Stimulated activated CD4-positive, alpha-beta T cell treated with anti-CD3 and anti-CD28 coated beads, Interleukin-12 subunit alpha, Interleukin-12 subunit beta, amount 100 ng/mL, for 4 hours (primary cell): ENCODE results near the gene EBF3.
A peak's percentile ranks its signal among the peaks of the same experiment; 100 is the strongest.

Experiments
- DNase-seq: peaks from one replicate; pipeline ENCODE4 v3.0.0-alpha.2; 2020

The EBF3 gene, protein sequence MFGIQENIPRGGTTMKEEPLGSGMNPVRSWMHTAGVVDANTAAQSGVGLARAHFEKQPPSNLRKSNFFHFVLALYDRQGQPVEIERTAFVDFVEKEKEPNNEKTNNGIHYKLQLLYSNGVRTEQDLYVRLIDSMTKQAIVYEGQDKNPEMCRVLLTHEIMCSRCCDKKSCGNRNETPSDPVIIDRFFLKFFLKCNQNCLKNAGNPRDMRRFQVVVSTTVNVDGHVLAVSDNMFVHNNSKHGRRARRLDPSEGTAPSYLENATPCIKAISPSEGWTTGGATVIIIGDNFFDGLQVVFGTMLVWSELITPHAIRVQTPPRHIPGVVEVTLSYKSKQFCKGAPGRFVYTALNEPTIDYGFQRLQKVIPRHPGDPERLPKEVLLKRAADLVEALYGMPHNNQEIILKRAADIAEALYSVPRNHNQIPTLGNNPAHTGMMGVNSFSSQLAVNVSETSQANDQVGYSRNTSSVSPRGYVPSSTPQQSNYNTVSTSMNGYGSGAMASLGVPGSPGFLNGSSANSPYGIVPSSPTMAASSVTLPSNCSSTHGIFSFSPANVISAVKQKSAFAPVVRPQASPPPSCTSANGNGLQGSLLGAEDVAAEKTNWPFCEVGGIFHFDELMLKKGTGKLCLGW

DNA sequence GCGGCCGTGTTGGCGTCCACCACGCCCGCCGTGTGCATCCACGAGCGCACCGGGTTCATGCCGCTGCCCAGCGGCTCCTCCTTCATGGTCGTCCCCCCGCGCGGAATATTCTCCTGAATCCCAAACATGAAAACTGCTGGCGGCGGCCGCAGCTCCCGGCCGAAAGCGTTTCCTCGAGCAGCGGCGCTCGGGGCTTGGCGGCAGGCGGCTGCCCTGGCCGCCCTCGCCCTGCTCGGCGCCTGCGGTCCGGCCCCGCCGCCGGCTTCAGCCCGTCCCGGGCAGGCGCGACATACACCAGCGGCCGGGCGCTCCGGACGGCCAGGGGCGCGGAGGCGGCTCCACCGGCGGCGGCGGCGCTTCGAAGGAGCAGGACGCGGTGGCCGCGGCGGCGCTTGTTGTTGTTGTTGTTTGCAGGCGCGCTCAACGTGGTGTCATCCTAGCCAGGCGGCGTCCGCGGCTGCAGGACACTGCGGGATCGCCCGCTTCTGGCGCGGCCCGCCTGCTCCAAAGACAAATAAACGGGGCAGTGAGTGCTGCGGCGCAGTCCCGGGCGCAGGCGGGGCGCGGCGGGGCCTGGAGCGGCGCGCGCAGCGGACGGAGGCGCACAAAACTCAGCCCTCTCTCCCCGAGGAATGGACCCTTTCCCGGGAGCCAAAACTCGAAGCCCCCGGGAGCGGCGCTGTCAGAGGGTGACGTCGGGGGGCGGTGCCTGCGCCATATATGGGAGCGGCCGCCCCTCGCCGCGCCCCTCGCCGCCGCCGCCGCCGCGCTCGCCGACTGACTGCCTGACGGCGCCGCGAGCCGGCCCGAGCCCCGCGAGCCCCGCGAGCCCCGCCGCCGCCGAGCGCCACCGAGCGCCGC, at the start of gene EBF3:
EBF3 (minus strand) TSS at position 634 of the 861 bp plus-strand sequence; CDS start at position 128, 506 bp downstream.
- peak; percentile 54 for DNase-seq

DNA sequence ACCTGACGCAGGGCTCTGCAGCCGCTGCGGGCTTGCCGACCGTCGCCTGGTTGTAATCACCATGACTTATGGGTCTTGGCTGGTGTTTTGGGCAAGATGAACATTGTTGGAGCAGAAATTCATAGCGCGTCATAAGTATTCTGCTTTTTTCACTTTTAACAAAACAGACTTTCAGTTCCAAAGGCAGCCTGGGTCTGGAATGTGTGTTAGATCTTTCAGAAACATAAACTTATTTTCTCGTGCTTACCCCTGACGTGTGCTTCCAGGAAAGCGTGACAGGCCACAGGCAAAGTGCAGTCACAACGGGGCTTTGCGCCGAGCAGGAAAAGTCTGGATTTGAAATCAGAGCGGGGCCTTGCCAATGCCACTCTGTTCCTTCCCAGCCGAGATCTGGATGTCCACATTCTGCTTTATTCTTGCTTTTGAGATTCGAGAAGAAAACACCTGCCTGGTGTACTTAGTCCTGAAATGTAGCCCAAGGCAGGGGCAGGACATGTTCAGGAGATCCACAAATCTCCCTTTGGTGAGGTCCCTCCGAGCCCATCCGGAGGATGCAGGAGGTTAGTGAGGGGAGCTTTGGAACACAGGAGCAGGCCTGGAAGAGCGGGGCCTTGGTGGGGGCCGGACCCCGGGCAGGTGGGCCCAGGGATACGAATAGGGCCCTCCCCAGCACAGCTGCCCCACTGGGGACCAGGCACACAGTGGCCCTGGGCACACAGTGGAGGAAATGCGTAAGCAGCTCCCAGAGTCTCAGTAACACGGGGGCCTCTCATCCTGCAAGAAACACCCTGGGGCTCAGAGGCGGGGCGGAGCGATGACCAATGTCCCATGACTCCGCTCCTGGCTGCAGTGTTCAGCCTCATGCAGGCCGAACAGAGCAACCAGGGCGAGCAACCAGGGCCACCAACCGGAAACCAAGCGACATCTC, 49.5 kb upstream of the EBF3 start:
- DNase-seq: no peak

DNA sequence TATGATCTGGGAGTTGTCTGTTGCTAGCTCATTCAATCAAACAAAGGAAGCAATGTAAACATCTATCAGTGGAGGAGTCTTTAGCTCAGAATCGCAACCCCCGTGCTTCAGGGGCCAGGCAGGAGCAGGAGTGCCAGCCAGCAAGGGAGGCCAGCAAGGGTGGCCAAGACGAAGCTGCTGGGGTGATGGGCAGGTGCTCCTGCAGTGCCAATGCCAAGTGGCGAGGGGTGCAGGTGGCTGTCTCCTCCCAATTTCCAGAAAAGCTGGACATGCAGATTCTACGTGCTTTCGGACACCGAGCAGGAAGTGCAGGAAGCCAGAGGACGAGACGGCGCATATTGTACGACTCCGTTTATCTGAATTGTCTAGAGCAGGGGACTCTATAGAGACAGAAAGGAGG, 48.1 kb upstream of the EBF3 start:
- no peak for DNase-seq

DNA sequence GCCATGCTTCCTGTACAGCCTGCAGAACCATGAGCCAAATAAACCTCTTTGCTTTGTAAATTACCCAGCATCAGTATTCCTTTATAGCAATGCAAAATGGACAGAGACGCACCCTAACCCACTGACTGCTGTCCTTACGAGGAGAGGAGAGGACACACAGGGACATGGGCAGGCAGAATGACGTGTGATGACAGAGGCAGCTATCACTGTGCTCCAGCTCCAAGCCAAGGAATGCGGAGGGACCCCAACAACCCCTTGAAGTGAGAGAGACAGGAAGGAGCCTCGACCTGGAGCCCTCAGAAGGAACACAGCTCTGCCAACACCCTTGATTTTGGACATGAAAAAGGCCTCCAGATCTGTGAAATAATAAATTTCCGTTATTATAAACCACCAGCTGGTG, 46.6 kb upstream of the EBF3 start:
- no peak for DNase-seq

DNA sequence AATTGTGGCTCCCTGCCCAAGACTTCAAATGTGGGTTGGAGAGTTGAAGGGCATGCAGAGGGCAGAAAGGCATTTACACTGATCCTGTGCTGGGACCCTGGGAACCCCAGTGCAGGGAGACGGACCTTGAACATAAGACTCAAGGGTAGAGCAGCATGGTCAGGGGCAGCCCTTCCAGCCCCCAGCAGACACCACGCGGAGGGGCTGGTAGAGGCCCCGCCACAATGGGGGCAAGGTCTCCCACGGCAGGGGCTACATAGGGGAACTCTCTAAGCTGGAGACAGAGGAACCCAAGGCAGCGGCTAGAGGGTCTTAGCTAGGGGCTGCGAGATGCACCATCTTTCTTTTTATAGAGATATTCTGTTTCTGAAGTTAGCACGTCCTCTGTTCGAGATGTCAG, 45.2 kb upstream of the EBF3 start:
- no peak for DNase-seq

DNA sequence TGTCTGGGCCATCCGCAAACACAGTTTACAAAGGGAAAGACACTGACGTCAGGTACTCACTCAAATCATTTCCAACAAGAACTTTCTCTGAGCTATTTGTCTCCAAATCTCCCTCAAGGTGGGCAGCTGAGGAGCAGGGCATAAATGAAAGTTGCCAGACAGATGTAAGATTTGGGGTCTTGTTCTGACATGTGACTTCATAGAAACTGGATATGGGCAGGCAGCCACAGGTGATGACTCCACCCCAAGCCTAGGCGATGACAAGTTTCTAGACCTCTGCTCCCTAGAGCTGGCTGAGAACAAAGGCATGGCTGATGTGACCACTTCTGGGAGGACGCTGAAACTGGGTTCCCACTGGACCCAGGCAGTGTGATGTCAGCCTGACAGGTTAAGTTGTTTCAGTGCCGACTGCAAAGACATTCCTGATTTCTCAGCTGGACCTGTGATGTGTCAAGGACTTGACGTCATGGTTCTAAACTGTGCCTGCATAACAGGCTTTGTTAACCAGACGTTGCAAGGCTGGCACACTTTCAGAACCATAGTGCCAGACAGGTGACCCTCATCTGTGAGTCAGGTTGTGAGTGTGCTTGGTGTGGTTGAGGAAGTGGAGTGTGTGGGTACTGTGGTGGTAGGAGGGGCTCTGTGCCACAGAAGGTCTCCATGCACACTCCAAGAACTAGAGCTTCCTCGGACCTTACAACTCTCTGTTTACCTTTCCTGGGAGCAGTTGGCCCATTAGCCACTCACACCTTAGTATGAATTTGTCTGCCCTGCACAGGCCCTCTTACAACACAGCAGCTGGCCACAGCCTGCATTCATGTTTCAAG, 39.9 kb upstream of the EBF3 start:
- DNase-seq: no peak

DNA sequence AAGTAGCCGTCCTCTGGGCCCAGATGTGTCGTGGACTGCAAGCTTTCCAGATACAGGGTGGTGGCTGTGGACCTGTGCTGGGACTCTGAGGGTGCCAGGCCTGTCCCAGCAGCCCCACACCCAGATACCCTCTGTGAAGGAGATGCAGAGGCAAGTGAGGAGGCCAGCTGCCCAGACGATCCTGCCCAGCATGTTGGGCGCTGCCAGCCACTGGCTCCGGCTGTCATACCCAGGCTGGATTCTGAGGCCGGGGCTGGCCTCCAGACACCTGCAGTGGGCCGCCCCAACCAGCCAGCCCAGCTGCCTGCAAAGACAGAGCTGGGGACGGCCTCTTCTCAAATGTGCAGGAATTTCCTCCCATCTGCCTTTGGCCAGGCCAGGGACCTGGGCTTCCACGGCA, 39.1 kb upstream of the EBF3 start:
- no peak for DNase-seq

DNA sequence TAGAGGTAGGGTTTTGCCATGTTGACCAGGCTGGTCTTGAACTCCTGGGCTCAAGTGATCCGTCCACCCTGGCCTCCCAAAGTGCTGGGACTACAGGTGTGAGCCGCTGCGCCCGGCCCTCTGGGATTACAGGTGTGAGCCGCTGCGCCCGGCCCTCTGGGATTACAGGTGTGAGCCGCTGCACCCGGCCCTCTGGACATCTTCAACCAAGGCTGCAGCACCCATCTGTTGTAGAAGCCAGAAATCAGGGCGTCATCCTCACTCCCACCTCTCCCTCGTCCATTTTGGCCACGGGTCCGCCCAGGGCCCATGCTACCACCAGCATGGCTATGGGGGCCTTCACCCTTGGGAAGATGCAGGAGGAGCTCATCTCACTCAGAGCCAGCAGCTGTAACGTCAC, 38.5 kb upstream of the EBF3 start:
- no peak for DNase-seq

DNA sequence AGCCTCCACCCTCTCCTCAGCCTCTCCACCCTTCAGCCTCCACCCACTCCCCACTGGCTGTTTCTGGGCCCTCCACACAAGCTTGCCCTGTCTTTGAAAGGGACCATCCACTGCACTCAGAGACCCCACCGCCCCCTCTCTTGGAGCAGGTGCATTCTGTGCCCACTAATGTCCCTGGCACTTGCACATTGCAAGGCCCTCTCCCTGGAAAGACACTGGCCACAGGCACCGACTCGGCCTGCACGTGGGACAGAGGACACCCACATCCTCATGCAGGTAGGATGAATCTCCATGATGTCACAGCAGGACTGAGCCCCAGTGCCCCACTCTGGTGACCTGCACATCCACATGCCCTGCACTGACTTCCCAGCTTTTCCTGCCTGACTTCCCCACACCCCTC, 36.8 kb upstream of the EBF3 start:
- no peak for DNase-seq

DNA sequence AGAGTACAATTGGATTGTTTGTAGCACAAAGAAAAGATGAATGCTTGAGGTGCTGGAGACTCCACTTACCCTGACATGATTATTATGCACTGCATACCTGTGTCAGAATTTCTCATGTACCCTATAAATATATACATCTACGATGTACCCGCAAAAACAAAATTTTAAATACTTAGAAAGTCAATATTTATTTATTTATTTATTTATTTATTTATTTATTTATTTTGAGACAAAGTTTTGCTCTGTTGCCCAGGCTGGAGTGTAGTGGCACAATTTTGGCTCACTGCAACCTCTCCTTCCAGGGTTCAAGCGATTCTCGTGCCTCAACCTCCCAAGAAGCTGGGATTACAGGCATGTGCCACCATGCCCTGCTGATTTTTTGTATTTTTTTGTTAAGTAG, 35.1 kb upstream of the EBF3 start:
- DNase-seq: no peak

DNA sequence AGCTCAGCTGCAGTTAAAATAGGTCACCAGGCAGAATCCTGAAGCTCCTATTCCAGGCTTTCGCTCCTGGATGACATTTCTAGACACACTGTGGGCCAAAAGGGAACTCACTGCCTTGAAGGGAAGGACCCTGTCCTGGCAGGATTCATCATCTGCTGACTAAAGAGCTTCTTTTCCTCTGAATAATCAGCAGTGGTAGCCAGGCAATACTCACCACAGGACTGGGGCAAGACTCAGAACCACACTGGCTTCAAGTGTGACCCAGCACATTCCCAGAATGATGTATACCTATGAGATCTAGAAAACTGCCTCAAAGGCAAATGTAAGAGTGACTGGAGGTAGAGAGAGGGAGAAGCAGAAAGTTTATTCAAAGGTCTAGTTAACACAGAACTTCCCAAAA, 29.5 kb upstream of the EBF3 start:
- no peak for DNase-seq

DNA sequence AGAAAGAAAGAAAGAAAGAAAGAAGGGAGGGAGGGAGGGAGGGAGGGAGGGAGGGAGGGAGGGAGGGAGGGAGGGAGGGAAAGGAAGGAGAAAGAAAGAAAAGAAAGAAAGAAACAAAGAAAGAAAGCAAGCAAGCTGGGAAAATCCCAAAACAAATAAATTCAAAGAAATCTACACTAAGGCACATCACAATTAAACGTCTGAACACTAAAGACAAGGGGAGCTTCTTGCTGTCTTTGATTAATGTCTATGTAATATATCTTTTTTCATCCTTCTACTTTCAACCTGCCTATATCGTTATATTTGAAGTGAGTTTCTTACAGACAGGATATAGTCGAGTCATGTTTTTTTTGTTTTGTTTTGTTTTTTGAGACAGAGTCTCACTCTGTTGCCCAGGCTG, 28.3 kb upstream of the EBF3 start:
- no peak for DNase-seq

DNA sequence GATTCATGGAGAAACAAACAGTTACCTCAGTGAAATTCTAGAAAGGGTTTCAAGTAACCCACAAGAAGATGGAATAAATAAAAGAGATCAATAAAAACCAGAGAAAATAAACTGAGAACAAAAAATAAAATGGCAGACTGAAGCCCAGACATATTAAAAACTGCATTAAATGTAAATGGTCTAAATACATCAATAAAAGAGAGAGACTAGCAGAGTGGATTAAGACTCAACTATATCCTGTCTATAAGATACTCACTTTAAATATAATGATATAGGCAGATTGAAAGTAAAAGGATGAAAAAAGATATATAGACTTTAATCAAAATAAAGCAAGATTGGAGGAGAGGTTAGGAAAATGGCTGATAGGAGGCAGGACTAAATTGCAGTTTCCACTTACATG, 18.8 kb upstream of the EBF3 start:
- DNase-seq: no peak

DNA sequence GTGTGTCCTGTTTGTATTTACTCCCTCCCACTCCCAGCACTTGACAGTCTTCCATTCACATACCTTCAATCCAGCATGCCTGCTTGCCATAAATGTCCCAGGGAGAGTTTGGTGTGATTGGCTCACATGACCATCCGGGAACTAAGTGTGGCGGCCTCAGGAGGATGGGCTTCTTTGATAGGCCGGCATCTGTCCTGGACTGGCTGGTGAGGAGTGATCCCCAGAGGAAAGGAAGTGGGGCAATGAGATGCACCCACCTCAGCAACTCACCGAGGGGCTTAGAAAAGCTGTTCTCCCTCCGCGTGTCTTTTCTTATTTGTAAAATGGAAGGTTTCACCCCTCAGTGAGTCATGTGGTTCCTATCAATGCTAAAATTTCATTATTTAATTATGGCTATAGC, 14.9 kb upstream of the EBF3 start:
- DNase-seq: no peak

DNA sequence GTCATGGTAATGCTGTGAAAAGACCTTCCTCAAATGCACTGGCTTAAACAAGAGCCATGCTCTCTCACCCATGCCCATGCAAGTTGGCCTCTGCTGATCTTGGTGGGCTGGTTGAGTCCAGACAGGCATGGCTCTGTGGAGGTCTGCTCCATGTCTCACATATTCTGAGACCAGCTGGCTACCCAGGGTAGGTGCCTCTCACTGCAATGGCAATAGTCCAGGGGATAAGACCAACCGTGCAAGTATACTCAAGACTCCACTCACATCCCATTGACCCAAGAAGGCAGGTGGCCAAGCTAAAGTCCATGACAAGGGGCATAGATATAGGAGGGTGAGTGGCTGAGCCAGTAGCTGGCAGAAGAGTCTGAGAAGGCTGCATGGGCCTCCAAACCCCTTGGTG, 14.2 kb upstream of the EBF3 start:
- no peak for DNase-seq

DNA sequence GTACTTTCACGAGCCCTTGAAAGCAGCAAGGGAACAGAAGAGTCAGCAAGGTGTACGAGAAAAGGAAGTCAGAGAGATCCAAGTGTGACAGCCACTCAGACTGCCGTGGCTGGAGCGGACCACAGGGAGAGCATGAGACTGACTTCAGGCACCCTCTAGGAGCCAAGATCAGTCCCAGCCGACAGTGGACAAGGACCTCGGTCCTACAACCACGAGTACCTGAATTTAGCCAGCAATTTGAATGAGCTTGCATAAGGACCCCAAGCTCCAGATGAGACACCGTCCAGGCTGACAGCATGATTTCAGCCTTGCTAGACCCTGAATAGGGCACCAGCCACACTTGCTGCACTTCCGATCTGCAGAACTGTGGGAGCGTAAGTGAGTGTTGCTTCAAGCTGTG, 13.7 kb upstream of the EBF3 start:
- no peak for DNase-seq

DNA sequence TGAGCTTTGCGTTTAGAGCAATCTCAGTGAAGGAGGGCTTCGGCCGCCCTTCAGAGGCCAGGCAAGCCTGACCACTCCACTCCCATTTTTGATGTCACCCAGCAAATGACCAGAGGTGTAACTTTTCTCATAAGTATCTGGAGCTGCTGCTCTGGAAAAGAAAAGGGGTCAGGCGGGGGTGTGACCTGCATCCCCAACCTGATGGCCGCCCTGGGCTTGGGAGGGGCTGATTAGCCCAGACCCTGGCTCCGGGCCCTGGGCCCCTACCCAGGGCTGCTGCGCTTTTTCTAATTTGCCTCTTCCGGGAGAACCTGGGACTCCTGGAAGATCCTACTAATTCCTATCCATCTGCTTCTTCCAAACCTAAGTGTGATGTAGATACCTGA, 9.6 kb upstream of the EBF3 start:
- no peak for DNase-seq

DNA sequence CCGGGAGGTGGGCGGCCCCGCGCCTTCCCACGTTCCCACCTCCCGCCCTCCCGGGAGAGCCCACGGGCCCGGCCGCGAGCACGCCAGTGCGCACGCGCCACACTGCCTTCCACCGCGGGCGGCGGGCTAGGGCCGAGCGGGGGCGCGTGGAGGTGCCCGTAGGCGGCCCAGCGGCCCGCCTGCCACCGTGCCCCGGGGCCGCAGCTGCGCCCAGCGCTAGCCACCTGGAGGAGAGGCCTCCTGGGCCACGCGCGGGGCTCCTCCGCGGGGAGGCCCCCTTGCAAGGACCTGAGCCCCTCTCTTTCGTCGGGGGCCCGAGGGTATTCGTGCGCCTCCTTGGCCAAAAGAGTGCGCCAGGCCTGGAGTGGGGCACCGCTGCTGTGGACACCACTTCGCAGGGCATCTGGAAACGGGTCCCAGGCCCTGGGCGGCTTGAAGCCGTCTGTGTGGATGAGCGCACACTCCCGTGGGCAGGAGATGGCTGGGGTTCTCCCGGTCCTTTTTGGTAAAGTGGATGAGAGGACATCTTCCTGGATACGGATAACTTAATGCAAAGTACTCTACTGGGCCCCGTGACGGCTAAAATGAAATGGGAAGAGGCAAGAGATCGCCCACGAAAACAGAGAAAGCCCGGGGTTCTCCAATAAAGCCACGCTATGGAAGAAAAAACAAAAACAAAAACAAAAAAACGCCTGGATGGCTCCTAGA, 9.0 kb upstream of the EBF3 start:
- no peak for DNase-seq

DNA sequence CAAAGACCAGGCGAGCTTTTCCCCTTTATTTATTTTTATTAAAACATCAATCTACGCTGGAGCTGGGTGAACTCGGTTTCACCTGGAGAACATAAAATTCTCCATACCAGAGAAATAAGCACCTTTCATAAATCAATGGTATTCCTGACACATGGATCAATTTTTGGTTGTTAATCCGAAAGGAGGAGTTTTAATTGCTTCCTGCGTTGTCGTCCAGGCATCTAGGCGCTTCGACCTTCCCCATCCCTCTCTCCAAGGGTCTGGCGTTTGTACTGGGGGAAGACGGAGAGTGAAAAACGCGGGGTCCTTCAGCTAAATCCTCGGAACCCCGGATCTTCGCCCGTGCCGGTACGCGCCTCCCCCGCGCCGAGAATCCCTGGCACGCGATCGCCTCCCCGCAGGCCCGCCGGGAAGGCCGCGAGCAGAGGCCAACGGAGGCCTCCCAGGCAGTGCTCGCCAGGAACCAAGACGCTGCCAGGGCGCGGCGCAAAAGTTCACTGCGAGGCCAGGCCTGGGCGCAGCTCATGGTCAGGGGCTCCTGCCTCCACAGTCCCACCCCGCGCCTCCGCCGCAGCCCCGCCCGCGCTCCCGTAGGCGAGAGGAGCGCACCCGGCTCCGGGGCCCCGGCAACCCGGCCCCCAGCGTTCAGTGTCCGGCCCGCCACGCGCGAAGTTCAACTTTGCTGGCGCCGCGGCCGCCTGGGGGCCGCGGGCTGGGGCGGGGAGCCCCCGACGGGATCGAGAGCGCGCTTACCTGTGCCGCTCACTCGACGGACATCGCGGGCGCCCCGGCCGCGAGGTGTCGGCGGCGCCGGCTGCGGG, 8.3 kb upstream of the EBF3 start:
- no peak for DNase-seq
